Amniotic stem cell (primary cell): ENCODE results near the gene CD200.

Experiments
- DNase-seq: peaks from one replicate; lab custom pipeline; 2025; lab: John Stamatoyannopoulos, UW

The CD200 gene

GRCh38 chr3:112333381-112334317, 693 bp downstream of the CD200 start:
- DNase-seq: no peak

GRCh38 chr3:112334691-112335433, 1.9 kb downstream of the CD200 start:
- DNase-seq: no peak

- no peak for DNase-seq
Measured at GRCh38 chr3:112335434-112335781, 2.5 kb downstream of the CD200 start.

DNA sequence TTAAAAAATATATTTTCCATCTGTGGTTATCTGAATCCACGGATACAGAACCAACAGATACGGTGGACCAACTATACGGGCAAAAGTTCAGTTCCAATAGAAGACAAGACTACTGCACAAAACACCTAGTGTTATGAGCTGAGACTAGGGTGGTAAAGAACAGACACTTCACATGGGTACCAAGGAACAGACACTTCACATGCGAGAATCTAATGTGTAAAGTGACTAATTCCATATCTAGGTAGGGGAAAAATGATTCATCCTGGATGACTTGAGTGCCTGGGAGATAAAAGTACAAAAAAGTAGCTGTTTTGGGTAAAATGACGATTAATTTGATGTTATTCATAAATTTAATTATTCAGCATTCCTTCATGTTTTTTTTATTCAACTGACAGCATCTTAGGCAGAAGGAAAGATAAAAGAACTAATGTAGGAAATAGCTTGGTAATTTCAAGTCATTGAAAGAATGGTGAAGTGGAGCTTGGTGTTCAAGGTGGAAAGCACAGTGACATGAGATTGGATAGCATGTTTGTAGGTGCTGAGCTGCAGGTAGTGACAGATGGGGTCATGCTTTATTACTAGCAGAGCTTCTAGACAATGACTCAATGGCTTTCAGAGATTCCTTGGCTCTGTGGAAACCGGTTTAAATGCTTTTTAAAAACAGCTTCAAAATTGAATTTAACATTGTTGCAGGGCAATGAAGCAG, 5.2 kb downstream of the CD200 start:
- no peak for DNase-seq

DNA sequence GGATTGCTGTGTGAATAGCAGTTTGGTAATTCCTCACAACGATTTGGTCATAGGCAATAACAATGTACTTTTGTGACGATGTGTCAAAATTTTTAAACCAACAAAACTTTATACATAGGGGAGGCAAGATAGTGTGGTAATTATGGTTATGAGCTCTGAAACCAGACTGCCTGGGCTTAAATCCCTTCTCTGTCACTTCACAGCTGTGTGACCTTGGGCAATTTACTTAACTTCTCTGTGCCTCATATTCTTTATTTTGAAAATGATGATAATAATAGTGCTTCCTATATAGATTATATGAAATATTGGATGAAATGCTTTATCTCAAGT, 5.7 kb downstream of the CD200 start:
- no peak for DNase-seq

GRCh38 chr3:112339134-112339533, 6.2 kb downstream of the CD200 start:
- DNase-seq: no peak

DNA sequence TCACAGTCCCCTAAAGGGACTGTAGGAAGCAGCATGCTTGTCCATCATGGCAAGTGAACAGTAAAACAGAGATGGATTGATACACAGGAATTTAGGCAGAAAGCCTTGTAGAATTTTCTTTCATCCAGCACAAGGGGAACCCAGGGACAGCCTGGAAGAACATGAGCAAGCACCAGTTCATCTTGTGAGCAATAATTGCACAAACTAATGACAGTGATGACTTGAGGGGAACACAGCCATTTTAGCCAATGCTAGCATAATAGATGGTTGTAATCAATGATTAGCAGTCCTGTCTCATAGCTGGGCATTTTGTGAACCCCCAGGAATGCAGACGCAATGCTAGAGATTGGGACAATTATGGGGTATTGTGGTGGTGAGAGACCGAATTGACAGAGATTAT, 6.7 kb downstream of the CD200 start:
- no peak for DNase-seq

DNA sequence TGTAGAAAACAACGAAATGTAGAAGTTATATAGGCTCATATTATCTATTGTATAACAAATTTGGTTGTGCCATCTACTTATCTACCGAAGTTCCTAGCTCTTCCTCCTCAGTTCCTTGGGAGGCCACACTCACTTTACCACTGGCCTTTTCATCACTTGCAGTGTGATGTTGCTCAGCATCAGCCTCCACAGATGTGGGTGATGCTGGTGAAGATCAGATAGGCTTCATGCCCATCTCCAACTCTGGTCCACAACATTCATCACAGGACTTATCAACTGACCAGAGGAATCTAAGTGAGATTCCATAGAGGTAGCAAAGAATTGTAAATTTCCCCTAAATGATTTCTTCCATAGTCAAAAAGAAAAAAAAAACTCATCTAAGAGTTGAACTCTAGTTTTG, 8.4 kb downstream of the CD200 start:
- DNase-seq: no peak

DNA sequence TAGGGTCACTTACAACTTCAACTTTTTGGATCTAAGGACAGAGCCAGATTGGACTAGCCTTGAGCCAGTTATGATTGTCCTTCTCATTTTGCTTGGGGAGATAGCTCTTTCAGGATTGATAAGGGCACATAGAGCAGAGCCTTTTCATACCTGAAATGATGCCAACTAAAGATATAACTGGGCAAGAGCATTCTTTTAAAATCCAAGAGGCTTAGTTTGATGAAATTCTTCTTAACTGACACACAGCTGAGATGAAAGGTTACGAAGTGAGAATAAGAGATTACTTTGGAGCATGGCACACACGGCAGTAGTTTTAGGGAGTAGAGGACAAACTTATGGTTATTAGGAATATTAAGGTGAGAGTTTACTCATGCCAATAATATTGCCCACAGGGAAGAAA, 12.7 kb downstream of the CD200 start:
- no peak for DNase-seq

DNA sequence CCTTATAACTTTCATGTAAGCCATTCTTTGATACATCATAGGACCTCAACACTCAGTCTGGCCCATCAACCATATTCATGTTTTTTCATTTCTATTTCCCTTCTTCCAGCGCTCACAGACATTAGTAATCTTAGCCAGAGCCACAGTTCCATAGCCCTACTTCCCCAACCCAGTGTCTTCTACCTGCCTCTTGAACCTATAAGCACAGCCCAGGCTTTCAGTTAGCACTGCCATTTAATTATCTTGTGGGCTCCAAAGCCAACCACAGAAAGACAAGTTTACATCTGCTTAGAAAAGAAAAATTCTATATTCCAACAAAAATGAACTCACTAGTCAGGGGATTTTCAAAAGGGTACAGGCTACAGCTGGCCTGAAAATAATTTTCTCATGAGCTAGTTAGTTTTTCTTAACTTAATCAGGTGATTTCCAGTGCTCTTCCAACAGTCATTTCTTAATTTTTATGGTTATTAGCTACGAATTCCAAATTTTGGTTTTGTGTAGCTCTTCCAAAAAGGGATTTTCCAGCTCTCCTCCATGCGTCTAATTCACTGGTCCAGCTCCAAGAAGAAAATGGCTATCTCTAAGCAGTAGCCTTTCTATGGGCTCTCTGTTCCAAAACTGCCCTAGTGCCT, 13.7 kb downstream of the CD200 start:
- DNase-seq: no peak

DNA sequence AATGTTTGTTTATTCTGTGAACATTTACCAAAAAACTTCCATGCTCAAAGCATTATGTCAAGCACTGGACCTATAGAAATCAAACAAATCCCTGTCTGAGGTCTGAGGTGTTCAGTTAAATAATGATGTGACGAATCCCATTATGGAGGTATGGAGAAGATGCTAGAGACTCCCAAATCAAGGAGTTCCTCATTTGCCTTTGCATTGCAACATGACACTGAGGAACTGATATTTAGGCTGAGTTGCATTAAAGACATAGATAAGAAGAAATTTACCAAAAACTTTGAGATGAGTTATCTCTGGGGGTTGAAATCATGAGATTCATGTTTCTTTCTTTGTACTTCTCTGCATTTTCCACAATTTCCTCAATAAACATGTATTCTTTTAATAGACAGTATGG, 16.0 kb downstream of the CD200 start:
- DNase-seq: no peak

DNA sequence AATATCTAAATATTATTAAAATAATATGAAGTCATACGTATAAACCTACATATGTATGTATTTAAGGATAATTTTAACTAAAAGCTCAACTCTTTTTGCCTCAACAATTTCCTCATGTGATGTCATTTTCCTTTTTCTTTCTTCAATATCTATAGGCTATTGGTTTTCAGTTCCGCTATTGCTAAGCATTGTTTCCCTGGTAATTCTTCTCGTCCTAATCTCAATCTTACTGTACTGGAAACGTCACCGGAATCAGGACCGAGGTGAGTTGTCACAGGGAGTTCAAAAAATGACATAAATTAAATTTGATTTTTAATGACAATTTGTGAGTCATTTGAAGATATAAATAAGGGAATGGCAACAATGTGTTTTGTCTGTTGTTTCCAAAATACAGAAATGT, 16.6 kb downstream of the CD200 start:
- DNase-seq: no peak

DNA sequence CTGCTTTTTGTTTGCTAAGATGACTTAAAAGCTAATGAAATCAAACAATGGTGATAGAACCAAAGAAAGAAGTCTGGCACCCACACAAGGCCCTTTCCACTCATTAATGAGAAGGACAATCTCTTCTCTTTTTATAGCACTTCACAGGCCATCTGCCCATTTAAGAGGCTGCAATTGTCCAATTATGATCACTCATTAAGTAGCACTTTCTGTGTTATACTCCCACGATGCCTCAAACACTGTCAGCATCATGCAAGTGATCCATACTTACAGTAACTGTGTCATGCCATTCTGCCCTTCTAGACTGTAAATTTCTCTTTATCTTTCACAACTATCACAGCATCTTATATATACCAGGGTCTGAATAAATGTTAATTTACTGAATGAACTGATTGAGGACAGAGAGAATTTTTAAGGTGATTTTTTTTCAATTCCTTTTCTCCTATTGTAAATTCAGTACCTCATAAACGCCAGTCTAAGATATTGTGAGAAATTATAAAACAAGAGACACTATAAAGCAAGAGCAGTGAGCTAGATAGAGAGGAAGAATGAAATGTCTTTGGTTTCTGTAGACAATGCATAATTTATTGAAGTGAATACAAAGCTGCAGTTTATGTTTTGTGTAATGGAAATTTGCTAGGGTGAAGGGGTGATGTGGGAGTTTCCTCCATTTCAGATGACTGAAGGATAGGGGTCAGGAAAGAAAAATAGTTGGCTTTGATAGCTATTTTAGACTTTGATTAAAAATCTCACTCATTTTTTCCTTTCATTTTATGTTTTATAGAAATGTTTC, 17.3 kb downstream of the CD200 start:
- no peak for DNase-seq

DNA sequence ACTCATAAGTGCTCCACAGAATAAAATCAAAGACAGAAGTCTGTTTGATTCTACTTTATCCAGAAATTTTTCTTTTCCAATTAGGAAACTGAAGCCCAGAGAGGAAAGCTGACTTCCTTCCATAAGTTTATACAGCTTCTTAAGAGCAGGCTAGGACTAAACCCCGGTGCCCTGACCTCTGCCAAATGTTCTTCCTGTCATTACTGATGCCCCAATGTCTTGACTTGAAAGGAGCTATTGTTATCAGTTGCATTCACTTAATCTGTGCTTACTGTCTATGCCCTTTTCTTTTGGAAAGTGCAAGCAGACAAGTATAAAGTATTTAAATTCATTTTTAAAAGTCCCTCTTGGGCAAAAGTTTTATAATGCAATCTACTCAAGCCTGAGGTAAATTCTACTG, 18.1 kb downstream of the CD200 start:
- no peak for DNase-seq

DNA sequence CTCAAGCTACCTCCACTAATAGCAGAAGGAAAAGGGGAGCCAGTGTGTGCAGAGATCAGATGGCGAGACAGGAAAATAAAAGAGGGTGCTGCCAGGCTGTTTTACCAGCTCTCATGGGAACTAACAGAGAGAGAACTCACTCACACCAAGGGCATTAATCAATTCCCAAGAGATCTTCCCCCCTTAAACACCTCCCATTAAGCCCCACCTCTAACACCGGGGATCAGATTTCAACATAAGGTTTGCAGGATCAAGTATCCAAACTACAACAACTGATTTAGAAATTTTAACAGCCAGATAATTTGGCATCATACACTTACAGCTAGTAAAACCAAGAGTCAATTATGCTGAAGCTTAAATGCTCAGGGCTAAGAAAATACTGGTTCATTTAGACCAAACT, 18.9 kb downstream of the CD200 start:
- DNase-seq: no peak

- DNase-seq: no peak
Measured at GRCh38 chr3:112352720-112353119, 19.8 kb downstream of the CD200 start.

DNA sequence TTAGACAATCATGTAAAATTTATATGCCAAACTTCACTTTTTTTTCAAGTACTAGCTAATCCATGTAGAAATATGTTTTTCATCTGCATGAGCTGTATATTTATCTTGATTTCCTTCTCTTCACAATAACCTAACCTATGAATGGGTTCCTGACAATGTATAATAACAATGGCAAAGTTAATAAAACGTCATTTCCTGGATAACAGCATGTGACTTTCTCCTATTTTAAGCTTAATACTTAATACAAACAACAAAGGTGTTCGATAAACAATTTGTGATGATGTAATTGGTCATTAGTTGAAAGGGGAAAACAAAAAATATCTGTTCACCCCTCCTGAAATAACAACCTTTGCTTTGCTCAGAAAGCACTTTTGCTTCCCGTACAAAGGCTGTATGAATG, 20.4 kb downstream of the CD200 start:
- no peak for DNase-seq

DNA sequence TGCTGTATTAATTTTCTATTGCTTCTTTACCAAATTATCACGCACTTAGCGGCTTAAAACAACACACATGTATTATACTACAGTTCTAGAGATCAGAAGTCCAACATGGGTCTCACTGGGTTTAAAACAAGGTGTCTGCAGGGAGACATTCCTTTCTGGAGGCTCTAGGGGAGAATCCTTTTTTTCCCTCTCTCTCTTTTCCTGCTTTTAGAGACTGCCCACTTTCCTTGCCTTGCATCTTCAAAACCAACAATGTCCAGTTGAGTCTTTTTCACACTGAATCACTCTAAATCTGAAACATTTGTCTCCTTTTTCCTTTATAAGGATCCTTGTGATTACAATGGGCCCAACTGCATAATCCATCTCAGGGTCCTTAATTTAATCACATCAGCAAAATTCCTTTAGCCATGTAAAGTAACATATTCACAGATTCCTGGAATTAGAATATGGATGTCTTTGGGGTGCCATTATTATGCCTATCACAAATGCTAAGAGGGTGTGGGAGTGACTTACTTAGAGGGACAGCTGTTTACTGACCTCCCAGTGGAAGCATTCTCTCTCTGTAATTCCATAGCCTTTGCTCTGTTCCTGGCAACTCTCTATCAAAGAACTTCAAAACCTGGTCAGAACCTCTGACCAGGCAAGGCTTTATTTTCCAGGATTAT, 21.8 kb downstream of the CD200 start:
- DNase-seq: no peak

DNA sequence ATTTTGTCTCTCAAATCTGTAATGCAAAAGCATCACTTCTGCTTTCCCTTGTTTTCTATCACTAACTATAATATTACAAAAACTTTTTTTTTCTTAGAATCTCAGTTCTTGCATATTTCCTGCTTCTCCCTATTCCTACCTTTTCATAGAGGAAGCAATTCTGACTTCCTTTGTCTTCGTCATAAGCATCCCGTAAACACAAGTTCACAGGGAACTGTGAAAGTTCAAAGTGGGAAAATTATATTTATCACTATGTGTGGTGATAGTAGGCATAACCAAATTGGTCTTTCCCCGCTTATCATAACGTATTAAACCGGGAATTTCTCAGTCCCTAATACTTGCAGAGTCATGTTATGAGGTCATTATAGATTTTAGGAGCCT, 22.3 kb downstream of the CD200 start:
- no peak for DNase-seq

- DNase-seq: no peak
Measured at GRCh38 chr3:112357930-112358780, 25.2 kb downstream of the CD200 start.
